ENCODE measurements around the gene ITPR1. TPM values are rescaled to one million over a fixed set of nuclear protein-coding genes. Genes with fewer than 3 reads are reported as not detected.

ITPR1 gene
- total RNA-seq, 2 experiments from 2014 or later = 48.6 to 55.6 TPM

DNA sequence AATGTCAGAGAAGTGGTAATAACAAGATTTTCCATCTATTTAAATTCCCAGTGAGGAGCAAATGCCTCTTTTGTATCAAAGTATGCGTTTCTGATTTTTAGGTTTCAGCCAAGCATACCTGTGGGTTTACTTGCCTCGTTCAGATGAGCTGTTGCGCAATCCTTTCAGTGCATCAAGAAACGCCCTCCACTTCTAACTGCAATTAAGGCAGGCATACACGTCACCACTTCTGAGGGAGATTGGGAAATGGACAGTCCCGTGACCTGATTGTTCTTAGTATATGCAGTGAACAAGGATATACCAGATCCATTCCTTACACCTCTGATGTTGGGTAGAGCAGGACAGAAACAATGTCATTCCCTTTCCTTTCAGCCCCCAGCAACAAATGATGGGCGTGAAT lies 219.0 kb downstream of the ITPR1 start:
- no peaks in the 10 kb centered on the region for H3K4me1 Mint-ChIP-seq
- ChIA-PET CTCF (interaction anchor here (0.5 to 8.9 kb wide), 85 partner anchors 8 to 587 kb away, joined by 3 to 190 read pairs (median 5); partner anchors contain the start of gene BHLHE40), POLR2A (interaction anchor here (0.6 to 1.5 kb wide), 3 partner anchors 267 to 346 kb away, joined by 3 to 4 read pairs (median 3); partner anchors contain the start of gene BHLHE40)
- H3K27me3 Mint-ChIP-seq = no peaks in the 10 kb centered on the region
- DNase-seq (no peak), ATAC-seq (no peak)
- intact Hi-C loops (cut with DNase I, micrococcal nuclease) = loop anchor here in 1 of 2 experiments (10.0 kb wide), 1 partner anchor 473 kb away; the partner anchor contains the start of gene EDEM1
- H3K36me3 Mint-ChIP-seq (ENCODE audit: low read depth) = peaks cover 29% of the 10 kb centered on the region
- no peaks in the 10 kb centered on the region for H3K9me3 Mint-ChIP-seq (ENCODE audit: low read depth)
- no peak overlapping the region for H3K27ac Mint-ChIP-seq
- H3K4me3 Mint-ChIP-seq = no peak overlapping the region

GRCh38 chr3:4714045-4714444 lies 220.9 kb downstream of the ITPR1 start:
- no peak for ATAC-seq
- Mint-ChIP-seq H3K27ac (no peak overlapping the region), H3K36me3 (ENCODE audit: low read depth) (peaks cover 25% of the 10 kb centered on the region), H3K4me3 (no peak overlapping the region), H3K27me3 (no peaks in the 10 kb centered on the region), H3K4me1 (no peaks in the 10 kb centered on the region), H3K9me3 (ENCODE audit: low read depth) (no peaks in the 10 kb centered on the region)
- CTCF ChIA-PET = interaction anchor here (0.8 to 8.9 kb wide), 6 partner anchors 12 to 342 kb away, joined by 3 to 190 read pairs (median 6); no protein-coding TSS in a partner anchor
- DNase-seq = no peak
- POLR2A ChIA-PET = no interaction called here
- intact Hi-C loops (cut with DNase I, micrococcal nuclease) = loop anchor here in 1 of 2 experiments (10.0 kb wide), 1 partner anchor 471 kb away; the partner anchor contains the start of gene EDEM1

GRCh38 chr3:4716266-4716665 lies 223.1 kb downstream of the ITPR1 start:
- Mint-ChIP-seq H3K4me3 (no peak overlapping the region), H3K4me1 (peaks cover 6% of the 10 kb centered on the region), H3K36me3 (ENCODE audit: low read depth) (peaks cover 20% of the 10 kb centered on the region), H3K27ac (no peak overlapping the region), H3K27me3 (no peaks in the 10 kb centered on the region), H3K9me3 (ENCODE audit: low read depth) (no peaks in the 10 kb centered on the region)
- DNase-seq (no peak), ATAC-seq (no peak)
- ChIA-PET POLR2A (no interaction called here), CTCF (interaction anchor here (0.6 to 8.9 kb wide), 11 partner anchors 10 to 340 kb away, joined by 3 to 190 read pairs (median 4); partner anchors contain the start of gene BHLHE40)
- intact Hi-C loops (cut with DNase I, micrococcal nuclease) = loop anchor here in 1 of 2 experiments (10.0 kb wide), 1 partner anchor 469 kb away; the partner anchor contains the start of gene EDEM1

- ChIA-PET POLR2A (no interaction called here), CTCF (interaction anchor here (0.6 to 8.9 kb wide), 10 partner anchors 10 to 339 kb away, joined by 3 to 190 read pairs (median 4); no protein-coding TSS in a partner anchor)
- no peak overlapping the region for H3K27ac Mint-ChIP-seq
- H3K36me3 Mint-ChIP-seq (ENCODE audit: low read depth) = peaks cover 20% of the 10 kb centered on the region
- intact Hi-C loops (cut with DNase I, micrococcal nuclease) = loop anchor here in 1 of 2 experiments (10.0 kb wide), 1 partner anchor 468 kb away; the partner anchor contains the start of gene EDEM1
- ATAC-seq (no peak), DNase-seq (no peak)
- peaks cover 11% of the 10 kb centered on the region for H3K4me1 Mint-ChIP-seq
- no peak overlapping the region for H3K4me3 Mint-ChIP-seq
- no peaks in the 10 kb centered on the region for H3K27me3 Mint-ChIP-seq
- H3K9me3 Mint-ChIP-seq (ENCODE audit: low read depth) = no peaks in the 10 kb centered on the region
Observed at GRCh38 chr3:4716706-4717362, 223.7 kb downstream of the ITPR1 start.

DNA sequence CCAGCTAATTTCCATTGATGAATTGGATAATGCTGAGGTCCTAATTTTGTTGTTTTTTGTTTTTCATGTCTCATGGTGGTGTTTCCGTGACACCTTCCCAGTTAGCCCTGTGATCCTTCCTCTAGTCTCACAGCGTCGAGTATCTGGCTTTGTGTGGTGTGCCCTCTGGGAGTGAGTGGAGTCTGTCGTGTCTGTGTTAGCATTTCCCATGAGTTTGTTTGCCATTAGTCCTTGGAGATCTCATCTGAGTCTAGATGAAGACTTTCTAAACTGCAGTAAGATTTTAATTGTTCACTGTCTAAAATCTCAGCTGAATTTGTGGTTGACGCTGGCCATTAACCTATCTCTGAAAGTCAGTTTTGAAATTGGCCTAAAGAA lies 224.2 kb downstream of the ITPR1 start:
- Mint-ChIP-seq H3K27ac (no peak overlapping the region), H3K4me3 (no peak overlapping the region), H3K4me1 (peaks cover 16% of the 10 kb centered on the region), H3K9me3 (ENCODE audit: low read depth) (no peaks in the 10 kb centered on the region), H3K36me3 (ENCODE audit: low read depth) (peaks cover 16% of the 10 kb centered on the region), H3K27me3 (no peaks in the 10 kb centered on the region)
- ChIA-PET POLR2A (no interaction called here), CTCF (interaction anchor here (0.6 to 8.9 kb wide), 8 partner anchors 9 to 339 kb away, joined by 3 to 190 read pairs (median 4); no protein-coding TSS in a partner anchor)
- no peak for DNase-seq
- intact Hi-C loops (cut with DNase I, micrococcal nuclease) = loop anchor here in 1 of 2 experiments (10.0 kb wide), 1 partner anchor 467 kb away; the partner anchor contains the start of gene EDEM1
- ATAC-seq = no peak

GRCh38 chr3:4718179-4718736 lies 225.1 kb downstream of the ITPR1 start:
- H3K4me1 Mint-ChIP-seq = peaks cover 23% of the 10 kb centered on the region
- H3K27ac Mint-ChIP-seq = no peak overlapping the region
- peaks cover 11% of the 10 kb centered on the region for H3K36me3 Mint-ChIP-seq (ENCODE audit: low read depth)
- H3K27me3 Mint-ChIP-seq = no peaks in the 10 kb centered on the region
- DNase-seq = no peak
- no peak for ATAC-seq
- CTCF ChIA-PET = interaction anchor here (1.1 to 2.8 kb wide), 3 partner anchors 8 to 324 kb away, joined by 3 to 12 read pairs (median 4); no protein-coding TSS in a partner anchor
- POLR2A ChIA-PET = no interaction called here
- intact Hi-C loops (cut with DNase I, micrococcal nuclease) = loop anchor here in 1 of 2 experiments (10.0 kb wide), 1 partner anchor 467 kb away; the partner anchor contains the start of gene EDEM1
- H3K4me3 Mint-ChIP-seq = no peak overlapping the region
- H3K9me3 Mint-ChIP-seq (ENCODE audit: low read depth) = no peaks in the 10 kb centered on the region

DNA sequence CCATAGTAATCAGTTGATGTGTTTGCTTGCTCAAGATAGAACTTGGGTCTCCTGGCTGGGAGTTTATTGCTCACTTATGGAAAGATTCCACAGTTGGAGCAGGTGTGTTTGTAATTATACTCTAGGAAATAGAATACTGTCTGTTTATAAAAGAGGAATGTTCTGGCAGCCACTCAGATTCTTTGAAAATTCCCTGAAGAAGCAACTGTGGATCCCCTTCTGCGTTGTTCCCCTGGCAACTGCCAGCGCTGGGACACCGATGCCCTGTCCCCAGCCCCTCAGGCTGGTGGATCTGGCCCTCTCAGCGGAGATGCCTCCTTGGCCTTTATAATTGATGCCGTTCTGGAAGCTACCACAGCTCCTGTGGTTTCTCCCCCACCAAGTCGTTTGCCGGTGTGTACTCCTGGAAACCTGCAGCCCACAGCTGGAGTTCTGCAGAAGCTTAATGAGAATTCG lies 225.9 kb downstream of the ITPR1 start:
- CTCF ChIA-PET = interaction anchor here (1.1 to 1.8 kb wide), 2 partner anchors 258 to 333 kb away, joined by 3 to 4 read pairs; no protein-coding TSS in a partner anchor
- no peaks in the 10 kb centered on the region for H3K9me3 Mint-ChIP-seq (ENCODE audit: low read depth)
- no peak for ATAC-seq
- peaks cover 28% of the 10 kb centered on the region for H3K4me1 Mint-ChIP-seq
- no peak overlapping the region for H3K27ac Mint-ChIP-seq
- no peak for DNase-seq
- no peaks in the 10 kb centered on the region for H3K27me3 Mint-ChIP-seq
- POLR2A ChIA-PET = no interaction called here
- intact Hi-C loops (cut with DNase I, micrococcal nuclease) = loop anchor here in 1 of 2 experiments (10.0 kb wide), 1 partner anchor 466 kb away; the partner anchor contains the start of gene EDEM1
- peaks cover 9% of the 10 kb centered on the region for H3K36me3 Mint-ChIP-seq (ENCODE audit: low read depth)
- H3K4me3 Mint-ChIP-seq = no peak overlapping the region

- Mint-ChIP-seq H3K27ac (no peak overlapping the region), H3K27me3 (no peaks in the 10 kb centered on the region), H3K9me3 (ENCODE audit: low read depth) (no peaks in the 10 kb centered on the region), H3K4me1 (peaks cover 29% of the 10 kb centered on the region), H3K4me3 (no peak overlapping the region), H3K36me3 (ENCODE audit: low read depth) (peaks cover 8% of the 10 kb centered on the region)
- ATAC-seq = peak; percentile 31
- CTCF ChIA-PET = interaction anchor here (0.6 to 2.4 kb wide), 20 partner anchors 9 to 391 kb away, joined by 3 to 26 read pairs (median 4); no protein-coding TSS in a partner anchor
- DNase-seq = peak; percentile 36
- POLR2A ChIA-PET = interaction anchor here (0.5 kb wide), 1 partner anchor 305 kb away, joined by 4 read pairs; no protein-coding TSS in a partner anchor
- intact Hi-C loops (cut with DNase I, micrococcal nuclease) = loop anchor here (5.0 kb wide), 3 partner anchors 112 to 187 kb away; no protein-coding TSS in a partner anchor
Observed at GRCh38 chr3:4720316-4721075, 227.3 kb downstream of the ITPR1 start.

DNA sequence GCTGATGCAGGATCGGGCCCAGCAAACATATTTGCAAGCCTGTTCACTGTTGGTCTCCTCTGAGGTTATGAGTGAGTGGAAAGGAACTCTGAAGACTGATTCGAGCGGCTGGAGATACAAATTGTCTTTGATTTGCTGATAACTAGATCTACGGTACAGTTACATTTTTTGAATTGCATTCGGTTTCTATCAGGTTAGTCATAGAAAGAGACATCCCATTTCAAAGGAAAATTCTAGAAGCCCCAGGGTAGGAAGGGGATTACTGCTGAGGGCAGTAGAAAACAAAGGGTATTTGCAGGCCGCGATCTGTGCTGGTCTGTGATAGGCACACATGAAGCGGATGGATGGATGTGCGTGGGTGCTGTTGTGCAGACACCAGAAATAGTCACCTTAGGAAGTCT lies 228.4 kb downstream of the ITPR1 start:
- no peaks in the 10 kb centered on the region for H3K27me3 Mint-ChIP-seq
- no peak for DNase-seq
- H3K27ac Mint-ChIP-seq = peak overlapping the region; percentile 61
- ATAC-seq = peak; percentile 23
- no peak overlapping the region for H3K4me3 Mint-ChIP-seq
- no peaks in the 10 kb centered on the region for H3K9me3 Mint-ChIP-seq (ENCODE audit: low read depth)
- H3K36me3 Mint-ChIP-seq (ENCODE audit: low read depth) = peaks cover 10% of the 10 kb centered on the region
- ChIA-PET CTCF (interaction anchor here (0.6 to 2.4 kb wide), 17 partner anchors 10 to 345 kb away, joined by 3 to 26 read pairs (median 4); no protein-coding TSS in a partner anchor), POLR2A (interaction anchor here (0.7 kb wide), 1 partner anchor 22 kb away, joined by 5 read pairs; no protein-coding TSS in a partner anchor)
- intact Hi-C loops (cut with DNase I, micrococcal nuclease) = loop anchor here (5.0 kb wide), 3 partner anchors 111 to 186 kb away; no protein-coding TSS in a partner anchor
- peaks cover 30% of the 10 kb centered on the region for H3K4me1 Mint-ChIP-seq

DNA sequence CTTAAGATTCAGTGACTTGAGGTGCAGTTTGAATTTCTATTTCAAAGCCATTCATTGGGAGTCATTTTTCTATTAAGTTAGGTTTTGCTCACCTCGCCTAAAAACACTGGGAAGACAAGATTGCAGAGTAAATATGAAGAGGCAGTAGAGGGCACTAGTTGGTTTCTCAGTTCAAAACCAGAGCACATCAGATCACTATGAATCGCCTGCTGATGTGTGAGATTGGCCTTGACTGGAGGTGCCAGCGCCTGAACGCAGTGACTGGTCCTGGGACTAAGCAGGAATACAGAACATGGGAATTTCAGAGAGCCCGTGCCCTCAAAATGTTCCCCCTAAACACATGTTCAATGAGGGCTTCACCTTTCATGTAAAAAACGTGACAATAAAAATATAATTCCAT lies 229.0 kb downstream of the ITPR1 start:
- H3K36me3 Mint-ChIP-seq (ENCODE audit: low read depth) = peaks cover 10% of the 10 kb centered on the region
- H3K27ac Mint-ChIP-seq = peak overlapping the region; percentile 51
- ATAC-seq = peak; percentile 93
- peak; percentile 58 for DNase-seq
- no peaks in the 10 kb centered on the region for H3K9me3 Mint-ChIP-seq (ENCODE audit: low read depth)
- CTCF ChIA-PET = interaction anchor here (0.6 to 1.9 kb wide), 3 partner anchors 262 to 331 kb away, joined by 3 to 8 read pairs (median 4); no protein-coding TSS in a partner anchor
- intact Hi-C loops (cut with DNase I, micrococcal nuclease) = loop anchor here (1.0 to 5.0 kb wide), 7 partner anchors 110 to 335 kb away; no protein-coding TSS in a partner anchor
- POLR2A ChIA-PET = no interaction called here
- H3K27me3 Mint-ChIP-seq = no peaks in the 10 kb centered on the region
- H3K4me3 Mint-ChIP-seq = no peak overlapping the region
- H3K4me1 Mint-ChIP-seq = peaks cover 32% of the 10 kb centered on the region

All from activated CD4-positive, alpha-beta T cell treated with anti-CD3 and anti-CD28 coated beads for 36 hours (primary cell).